CD8-positive, alpha-beta memory T cell (primary cell): ENCODE measurements around the gene JAKMIP2. TPM values are rescaled to one million over a fixed set of nuclear protein-coding genes. Genes with fewer than 3 reads are reported as not detected.

Source experiments
- CTCF ChIA-PET: fragments of 350-600 bp; sonication (Branson Sonifier 250); formaldehyde crosslinking; loops from one replicate; lab custom pipeline; 2021; ENCODE audit warnings: antibody characterized with exemption; lab: Charles Lee
- POLR2A ChIA-PET: fragments of 350-600 bp; sonication (Branson Sonifier 250); formaldehyde crosslinking; loops from one replicate; lab custom pipeline; 2021; ENCODE audit warnings: antibody characterized with exemption; lab: Charles Lee
- DNase-seq, 5 donors: peaks; one replicate each; pipeline versions ENCODE4 v3.0.0 to v3.0.0-alpha.2; 2020 to 2022; ENCODE audit warnings: mixed read lengths in 1 of 5
- H3K27ac ChIP-seq: one replicate; pipeline ENCODE4 v1.7.0; 2013; ENCODE audit warnings: low read depth, mild to moderate bottlenecking, low read length, moderate library complexity
- H3K27me3 ChIP-seq: 2 replicates; pipeline ENCODE4 v1.7.0; 2013; ENCODE audit warnings: low read length, mild to moderate bottlenecking; ENCODE audit not compliant: insufficient read depth, poor library complexity, severe bottlenecking
- H3K36me3 ChIP-seq: 2 replicates; pipeline ENCODE4 v1.7.0; 2013; ENCODE audit warnings: mild to moderate bottlenecking, low read length, moderate library complexity; ENCODE audit not compliant: insufficient read depth
- H3K4me1 ChIP-seq: 2 replicates; pipeline ENCODE4 v1.7.0; 2013; ENCODE audit warnings: mild to moderate bottlenecking, low read length, moderate library complexity; ENCODE audit not compliant: insufficient read depth
- H3K4me3 ChIP-seq: 2 replicates; pipeline ENCODE4 v1.7.0; 2013; ENCODE audit warnings: mild to moderate bottlenecking, low read length
- H3K9me3 ChIP-seq: 2 replicates; pipeline ENCODE4 v1.7.0; 2013; ENCODE audit warnings: mild to moderate bottlenecking, low read length
- H3K27ac Mint-ChIP-seq, 8 donors: one replicate each; pipeline ENCODE4 v1.8.0; 2020 to 2021; ENCODE audit warnings: mixed read lengths in 8 of 8, mild to moderate bottlenecking in 6 of 8, inconsistent platforms in 3 of 8, moderate library complexity in 3 of 8
- H3K27me3 Mint-ChIP-seq, 2 donors: one replicate each; pipeline ENCODE4 v1.8.0; 2020 to 2021; ENCODE audit warnings: mixed read lengths in 2 of 2, mild to moderate bottlenecking in 1 of 2, moderate library complexity in 1 of 2
- H3K36me3 Mint-ChIP-seq, 3 donors: one replicate each; pipeline ENCODE4 v1.8.0; 2020 to 2021; ENCODE audit warnings: mixed read lengths in 3 of 3, inconsistent platforms in 1 of 3, mild to moderate bottlenecking in 1 of 3
- H3K4me1 Mint-ChIP-seq, 3 donors: one replicate each; pipeline ENCODE4 v1.8.0; 2020 to 2021; ENCODE audit warnings: mixed read lengths in 3 of 3, inconsistent platforms in 1 of 3, mild to moderate bottlenecking in 1 of 3
- H3K4me3 Mint-ChIP-seq, 7 donors: one replicate each; pipeline ENCODE4 v1.8.0; 2020 to 2021; ENCODE audit warnings: mixed read lengths in 7 of 7, mild to moderate bottlenecking in 6 of 7, moderate library complexity in 4 of 7, inconsistent platforms in 2 of 7
- H3K9me3 Mint-ChIP-seq, 5 donors: one replicate each; pipeline ENCODE4 v1.8.0; 2020 to 2022; ENCODE audit warnings: mixed read lengths in 5 of 5, mild to moderate bottlenecking in 3 of 5, moderate library complexity in 2 of 5, inconsistent platforms in 1 of 5
- polyA plus RNA-seq: library from polyadenylated mRNA; unstranded; fragments of 300-500 nt; fragmentation: Illumina TruSeq; gene quantifications from one replicate; pipeline ENCODE4 v1.2.3, GENCODE V29; 2021
- total RNA-seq, 2 experiments: library from RNA; stranded (reverse); gene quantifications; one replicate each; pipeline ENCODE4 v1.2.3, GENCODE V29; 2021

Gene JAKMIP2
- total and polyA plus RNA-seq, 3 experiments from 2014 or later = 1.8 to 6.3 (median 1.8) TPM

DNA sequence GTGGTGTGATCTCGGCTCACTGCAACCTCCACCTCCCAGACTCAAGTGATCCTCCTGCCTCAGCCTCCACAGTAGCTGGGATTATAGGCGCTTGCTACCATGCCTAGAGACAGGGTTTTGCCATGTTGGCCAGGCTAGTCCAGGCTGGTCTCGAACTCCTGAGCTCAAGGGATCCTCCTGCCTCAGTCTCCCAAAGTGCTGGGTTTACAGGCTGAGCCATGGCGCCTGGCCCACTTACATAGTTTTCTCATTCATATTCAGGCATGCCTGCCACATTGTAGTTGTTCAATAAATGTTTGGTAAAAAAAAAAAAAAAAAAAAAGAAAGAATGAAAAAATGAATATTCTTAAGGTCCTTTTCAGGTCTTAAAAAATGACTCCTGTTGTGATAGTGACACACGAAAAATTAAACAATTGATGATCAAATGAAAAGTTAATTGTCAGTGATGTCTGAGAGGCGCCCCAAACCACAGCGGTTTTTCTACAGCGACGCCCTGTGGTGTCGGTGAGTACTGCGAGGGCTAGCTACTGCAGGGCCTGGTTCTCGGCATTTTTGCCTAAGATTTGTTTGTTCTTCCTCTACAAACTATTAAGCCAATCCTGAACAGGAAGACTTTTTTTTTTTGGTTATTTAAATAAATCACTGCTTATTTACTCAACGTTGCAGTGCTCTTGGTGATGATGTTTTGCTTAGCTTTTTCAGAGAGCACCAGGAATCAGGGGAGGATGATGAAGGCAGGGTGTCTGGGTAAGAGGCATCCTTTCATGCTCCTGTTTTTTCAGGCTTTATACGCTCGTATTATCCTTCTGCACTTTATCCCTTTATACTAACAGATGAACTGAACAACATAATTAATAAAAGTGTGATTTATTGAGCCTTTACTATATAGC lies 205.6 kb downstream of the JAKMIP2 start:
- no peaks in the 10 kb centered on the region for H3K36me3 ChIP-seq
- no peak overlapping the region for H3K27ac Mint-ChIP-seq
- peaks cover 3 to 18% (median 13%) of the 10 kb centered on the region in 5 donors for H3K9me3 Mint-ChIP-seq
- H3K27ac ChIP-seq = no peak overlapping the region
- H3K4me1 Mint-ChIP-seq = no peaks in the 10 kb centered on the region
- H3K27me3 Mint-ChIP-seq = peaks cover 0 to 5% of the 10 kb centered on the region in 2 donors
- H3K4me3 ChIP-seq = no peak overlapping the region
- no peak overlapping the region for H3K4me3 Mint-ChIP-seq
- H3K36me3 Mint-ChIP-seq = peaks cover 0 to 4% (median 0%) of the 10 kb centered on the region in 3 donors
- H3K4me1 ChIP-seq = no peaks in the 10 kb centered on the region
- no peaks in the 10 kb centered on the region for H3K9me3 ChIP-seq
- no peaks in the 10 kb centered on the region for H3K27me3 ChIP-seq
- POLR2A ChIA-PET = no interaction called here
- CTCF ChIA-PET = interaction anchor here (0.7 kb wide), 1 partner anchor 1155 kb away, joined by 3 read pairs; no protein-coding TSS in a partner anchor
- no peak for DNase-seq

DNA sequence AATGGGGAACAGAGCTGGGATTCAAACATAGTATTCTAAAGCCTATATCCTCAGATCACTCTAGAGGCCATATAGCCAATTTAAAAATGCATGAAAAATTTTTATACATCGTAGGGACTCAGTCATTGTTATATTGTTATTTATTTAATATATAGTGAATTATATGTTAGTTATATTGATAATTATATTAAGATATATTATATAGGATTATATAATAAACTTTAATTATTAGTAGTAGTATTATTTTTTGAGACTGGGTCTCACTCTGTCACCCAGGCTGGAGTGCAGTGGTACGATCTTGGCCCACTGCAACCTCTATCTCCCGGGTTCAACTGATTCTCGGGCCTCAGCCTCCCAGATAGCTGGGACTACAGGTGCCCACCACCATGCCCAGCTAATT lies 206.9 kb downstream of the JAKMIP2 start:
- H3K27ac ChIP-seq = no peak overlapping the region
- H3K4me3 Mint-ChIP-seq = no peak overlapping the region
- DNase-seq = no peak
- H3K4me1 ChIP-seq = no peaks in the 10 kb centered on the region
- H3K9me3 ChIP-seq = no peaks in the 10 kb centered on the region
- ChIA-PET CTCF (no interaction called here), POLR2A (no interaction called here)
- peaks cover 0 to 15% (median 9%) of the 10 kb centered on the region in 5 donors for H3K9me3 Mint-ChIP-seq
- H3K36me3 ChIP-seq = no peaks in the 10 kb centered on the region
- peaks cover 0 to 4% (median 0%) of the 10 kb centered on the region in 3 donors for H3K36me3 Mint-ChIP-seq
- H3K4me1 Mint-ChIP-seq = no peaks in the 10 kb centered on the region
- H3K27ac Mint-ChIP-seq = no peak overlapping the region
- peaks cover 0 to 5% of the 10 kb centered on the region in 2 donors for H3K27me3 Mint-ChIP-seq
- no peaks in the 10 kb centered on the region for H3K27me3 ChIP-seq
- no peak overlapping the region for H3K4me3 ChIP-seq

DNA sequence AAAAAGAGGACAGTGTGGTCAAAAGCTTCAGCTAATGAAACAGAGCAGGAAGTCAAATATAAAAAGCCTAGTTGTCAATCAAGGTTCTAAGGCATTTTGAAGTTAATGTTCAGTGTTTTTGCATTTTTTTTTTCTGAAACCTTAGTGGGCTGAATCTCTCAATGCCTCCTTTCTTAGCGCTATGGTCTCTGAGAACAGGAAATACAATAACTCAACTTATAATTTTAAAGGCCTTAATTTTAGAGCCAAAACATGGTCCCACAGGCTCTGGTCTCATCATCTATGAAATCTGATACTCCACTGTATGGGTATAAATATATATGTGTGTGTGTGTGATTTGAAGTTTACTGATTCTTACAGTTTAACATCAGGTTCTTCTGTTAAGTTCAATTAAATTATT lies 209.3 kb downstream of the JAKMIP2 start:
- Mint-ChIP-seq H3K9me3 (peaks cover 0 to 3% (median 0%) of the 10 kb centered on the region in 5 donors), H3K36me3 (no peaks in the 10 kb centered on the region), H3K4me3 (no peak overlapping the region), H3K27me3 (peaks cover 0 to 4% of the 10 kb centered on the region in 2 donors), H3K27ac (no peak overlapping the region), H3K4me1 (no peaks in the 10 kb centered on the region)
- Histone ChIP-seq H3K4me1 (no peaks in the 10 kb centered on the region), H3K9me3 (no peaks in the 10 kb centered on the region), H3K4me3 (no peak overlapping the region), H3K36me3 (no peaks in the 10 kb centered on the region), H3K27me3 (no peaks in the 10 kb centered on the region), H3K27ac (no peak overlapping the region)
- ChIA-PET POLR2A (no interaction called here), CTCF (no interaction called here)
- DNase-seq = no peak

DNA sequence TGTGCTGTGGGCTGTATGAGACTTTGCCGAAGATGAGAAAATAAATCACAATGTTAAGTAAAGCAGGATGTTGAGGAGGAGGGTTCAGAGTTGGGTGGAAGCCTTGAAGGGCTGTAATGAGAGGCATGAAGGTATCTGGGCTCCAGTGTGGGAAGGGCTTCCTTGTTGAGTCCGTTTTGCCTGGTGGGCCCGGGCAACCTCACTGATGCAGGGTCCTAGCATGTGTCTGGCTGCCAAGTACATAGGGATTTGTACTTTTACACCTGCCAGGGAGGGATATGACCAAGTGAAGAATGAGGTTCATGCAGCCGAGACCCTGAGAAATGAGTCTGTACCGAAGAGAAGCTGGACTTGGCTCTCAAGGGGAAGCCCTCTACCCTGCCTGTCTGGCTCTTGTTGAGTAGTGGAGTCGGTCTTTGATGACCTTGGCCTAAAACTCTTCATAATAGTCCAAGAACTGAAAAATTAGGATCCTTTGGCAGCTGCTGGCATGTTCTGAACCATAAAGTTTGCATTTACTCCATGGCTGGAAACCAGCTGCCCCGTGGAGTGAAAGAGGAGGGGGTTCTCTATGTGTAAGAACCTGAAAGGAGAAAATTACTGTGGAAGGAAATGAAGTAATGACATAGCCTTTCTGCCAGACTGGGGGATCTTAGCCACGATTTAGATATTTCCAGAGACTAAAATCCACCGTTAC lies 213.7 kb downstream of the JAKMIP2 start:
- Mint-ChIP-seq H3K4me3 (no peak overlapping the region), H3K9me3 (peaks cover 0 to 1% (median 0%) of the 10 kb centered on the region in 5 donors), H3K4me1 (no peaks in the 10 kb centered on the region), H3K36me3 (no peaks in the 10 kb centered on the region), H3K27ac (no peak overlapping the region), H3K27me3 (peaks cover 0 to 4% of the 10 kb centered on the region in 2 donors)
- Histone ChIP-seq H3K9me3 (no peaks in the 10 kb centered on the region), H3K4me3 (no peak overlapping the region), H3K27me3 (no peaks in the 10 kb centered on the region), H3K4me1 (no peaks in the 10 kb centered on the region), H3K27ac (no peak overlapping the region), H3K36me3 (no peaks in the 10 kb centered on the region)
- CTCF ChIA-PET = no interaction called here
- DNase-seq = no peak
- POLR2A ChIA-PET = no interaction called here

DNA sequence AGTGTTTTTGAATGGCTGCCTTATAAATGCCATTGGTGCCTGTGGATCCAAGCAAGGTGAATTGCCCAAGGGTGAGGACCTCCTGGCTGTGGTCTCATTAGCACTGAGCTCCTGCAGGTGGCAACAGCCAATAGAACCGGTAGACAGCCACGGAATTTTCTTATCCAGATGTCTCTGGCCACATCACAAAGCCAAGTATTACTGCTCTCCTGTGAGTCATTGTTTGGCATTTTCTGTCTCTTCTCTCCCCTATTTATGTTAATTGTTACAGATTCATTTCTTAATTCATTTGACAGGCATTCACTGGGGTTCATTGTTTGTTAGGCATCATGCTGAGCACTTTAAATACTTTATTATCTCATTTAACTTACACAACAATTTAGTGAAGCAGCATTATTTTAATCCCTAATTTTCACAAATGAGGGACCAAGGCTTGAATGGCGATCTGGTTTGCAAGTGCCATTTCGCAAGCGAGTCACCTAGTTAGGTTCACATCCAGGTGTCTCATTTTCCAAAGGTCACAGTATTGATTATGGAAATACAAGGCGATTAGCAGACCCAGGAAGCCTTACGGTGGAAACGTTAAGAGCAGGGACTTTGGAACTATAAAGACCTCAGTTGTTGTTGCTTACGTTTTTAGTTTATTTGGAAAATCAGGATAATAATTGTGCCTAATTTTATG lies 214.5 kb downstream of the JAKMIP2 start:
- no peak overlapping the region for H3K4me3 Mint-ChIP-seq
- no peak overlapping the region for H3K27ac ChIP-seq
- ChIA-PET CTCF (no interaction called here), POLR2A (no interaction called here)
- peaks cover 0 to 4% of the 10 kb centered on the region in 2 donors for H3K27me3 Mint-ChIP-seq
- H3K9me3 Mint-ChIP-seq = peaks cover 0 to 1% (median 0%) of the 10 kb centered on the region in 5 donors
- no peak overlapping the region for H3K4me3 ChIP-seq
- H3K36me3 Mint-ChIP-seq = no peaks in the 10 kb centered on the region
- no peaks in the 10 kb centered on the region for H3K9me3 ChIP-seq
- DNase-seq = no peak
- no peaks in the 10 kb centered on the region for H3K4me1 Mint-ChIP-seq
- no peak overlapping the region for H3K27ac Mint-ChIP-seq
- no peaks in the 10 kb centered on the region for H3K36me3 ChIP-seq
- no peaks in the 10 kb centered on the region for H3K4me1 ChIP-seq
- H3K27me3 ChIP-seq = no peaks in the 10 kb centered on the region

DNA sequence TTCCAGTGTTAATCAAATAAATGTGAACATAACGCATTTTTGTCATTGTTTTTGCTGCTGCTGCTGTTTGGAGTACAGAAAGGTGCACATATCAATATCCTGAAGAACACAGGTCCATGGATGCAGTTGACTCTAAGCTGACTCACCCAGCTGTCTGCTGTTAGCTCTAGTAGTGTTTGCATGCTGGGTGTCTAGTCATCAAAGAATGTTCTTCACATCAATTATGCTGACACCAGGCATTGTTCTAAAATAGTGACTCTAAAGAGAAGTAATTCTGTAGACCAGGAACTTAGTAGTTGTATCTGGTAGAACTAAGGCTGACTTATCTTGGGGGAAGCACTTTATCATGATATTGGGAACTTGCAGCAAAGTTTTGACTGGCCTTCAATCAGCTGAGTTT lies 217.0 kb downstream of the JAKMIP2 start:
- no peak for DNase-seq
- H3K27ac ChIP-seq = no peak overlapping the region
- no peak overlapping the region for H3K4me3 ChIP-seq
- POLR2A ChIA-PET = no interaction called here
- no peaks in the 10 kb centered on the region for H3K36me3 ChIP-seq
- no peaks in the 10 kb centered on the region for H3K36me3 Mint-ChIP-seq
- H3K27me3 ChIP-seq = no peaks in the 10 kb centered on the region
- no peaks in the 10 kb centered on the region for H3K4me1 Mint-ChIP-seq
- H3K9me3 ChIP-seq = no peaks in the 10 kb centered on the region
- no peak overlapping the region for H3K4me3 Mint-ChIP-seq
- peaks cover 0 to 1% (median 0%) of the 10 kb centered on the region in 5 donors for H3K9me3 Mint-ChIP-seq
- CTCF ChIA-PET = no interaction called here
- H3K27me3 Mint-ChIP-seq = peaks cover 2 to 4% of the 10 kb centered on the region in 2 donors
- H3K27ac Mint-ChIP-seq = peak overlapping the region in 1 of 8 donors; percentile 27
- H3K4me1 ChIP-seq = no peaks in the 10 kb centered on the region

DNA sequence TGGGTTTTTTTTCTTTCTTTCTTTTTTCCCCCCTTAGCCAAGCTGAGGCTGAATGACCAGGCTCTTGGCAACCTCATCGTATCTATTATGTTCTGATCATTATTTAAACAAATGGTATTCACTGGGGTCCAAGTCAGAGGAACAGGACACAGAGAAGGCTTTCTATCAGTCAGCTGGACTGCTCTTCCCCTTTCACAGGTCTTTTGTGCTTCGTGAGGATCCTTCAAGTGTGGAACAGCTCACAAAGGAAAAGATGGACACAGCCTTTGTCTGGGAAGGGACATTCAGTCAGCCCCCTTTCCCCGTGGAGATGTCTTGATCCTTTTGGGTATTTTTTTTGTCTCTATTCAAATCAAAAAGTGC lies 218.4 kb downstream of the JAKMIP2 start:
- no peak overlapping the region for H3K27ac Mint-ChIP-seq
- Histone ChIP-seq H3K4me1 (no peaks in the 10 kb centered on the region), H3K9me3 (no peaks in the 10 kb centered on the region), H3K36me3 (no peaks in the 10 kb centered on the region), H3K27ac (no peak overlapping the region), H3K27me3 (no peaks in the 10 kb centered on the region), H3K4me3 (no peak overlapping the region)
- H3K4me1 Mint-ChIP-seq = no peaks in the 10 kb centered on the region
- H3K9me3 Mint-ChIP-seq = peaks cover 0 to 1% (median 0%) of the 10 kb centered on the region in 5 donors
- ChIA-PET CTCF (no interaction called here), POLR2A (no interaction called here)
- no peak for DNase-seq
- no peaks in the 10 kb centered on the region for H3K36me3 Mint-ChIP-seq
- H3K27me3 Mint-ChIP-seq = peaks cover 0 to 2% of the 10 kb centered on the region in 2 donors
- no peak overlapping the region for H3K4me3 Mint-ChIP-seq
